Transverse colon (tissue), 4 donors: Measurements from ENCODE around the gene TTC16. TPM values are rescaled to one million over a fixed set of nuclear protein-coding genes. Genes with fewer than 3 reads are reported as not detected.

ENCODE experiments used
- DNase-seq: peaks from one replicate; pipeline ENCODE4 v3.0.0-alpha.2; 2019
- H3K27ac ChIP-seq, 4 donors: fragments of 200-600 bp; sonication (generic); 2 replicates each; pipeline ENCODE4 v1.5.1; 2016 to 2018; ENCODE audit warnings: inconsistent platforms in 4 of 4
- H3K27me3 ChIP-seq: fragments of 200-600 bp; sonication (generic); 2 replicates; pipeline ENCODE4 v1.5.1; 2017; ENCODE audit warnings: inconsistent platforms
- H3K36me3 ChIP-seq, 4 donors: fragments of 200-600 bp; sonication (generic); 2 replicates each; pipeline ENCODE4 v1.5.1; 2017 to 2019; ENCODE audit warnings: inconsistent platforms in 4 of 4
- H3K4me1 ChIP-seq, 4 donors: fragments of 200-600 bp; sonication (generic); 2 replicates each; pipeline ENCODE4 v1.5.1; 2017 to 2020; ENCODE audit warnings: inconsistent platforms in 4 of 4
- H3K4me3 ChIP-seq, 4 donors: fragments of 200-600 bp; sonication (generic); 1 replicate in 1 of 4; 2 replicates in 3 of 4; pipeline versions ENCODE4 v1.5.1 to v1.6.1; 2017 to 2019; ENCODE audit warnings: inconsistent platforms in 4 of 4
- H3K9me3 ChIP-seq, 2 donors: fragments of 200-600 bp; sonication (generic); 2 replicates each; pipeline ENCODE4 v1.5.1; 2017 to 2019; ENCODE audit warnings: inconsistent platforms in 2 of 2
- EP300 ChIP-seq: sonication (generic); formaldehyde crosslinking; IDR thresholded peaks from one replicate; pipeline ENCODE4 v1.6.1; 2017; ENCODE audit warnings: antibody characterized with exemption, low read depth
- POLR2A ChIP-seq: fragments of 450-650 bp; IDR thresholded peaks from one replicate; pipeline ENCODE4 v1.6.1; 2016; ENCODE audit warnings: antibody characterized with exemption, mild to moderate bottlenecking, moderate library complexity
- POLR2AphosphoS5 ChIP-seq, 3 donors: sonication (generic); formaldehyde crosslinking; IDR thresholded peaks; one replicate each; pipeline ENCODE4 v1.6.1; 2016; ENCODE audit warnings: antibody characterized with exemption in 3 of 3
- WGBS, 2 donors: methylation state at CpG; one replicate each; pipeline ENCODE4 v1.1.5; 2018; ENCODE audit warnings: low coverage in 1 of 2; 5-methylcytosine and 5-hydroxymethylcytosine counted together
- in situ Hi-C, 4 donors: fragments of 200-750 bp; cut with MboI; loops; one replicate each; pipeline versions ENCODE4 v1.15.0 to v1.15.1; 2017; ENCODE audit warnings: low sequenced_read_pairs in 3 of 4, low pct_ligation_motif_present in 1 of 4, low pct_unique_long_range_greater_than_20kb in 1 of 4
- intact Hi-C: fragments of 100-400 bp; cut with DNase I; formaldehyde crosslinking; loops from one replicate; pipeline ENCODE4 v1.15.1; 2023; ENCODE audit warnings: low total_unique reads
- total RNA-seq, 4 donors: library from RNA; depleted of rRNA; stranded (reverse); fragments of >200 nt; gene quantifications; one replicate each; pipeline ENCODE4 v1.1.0, GENCODE V29; 2016
- TF ChIP-seq, protein P1 (sequence below), 5 experiments: fragments of 200-600 bp in 3 of 5; fragments of 450-650 bp in 2 of 5; sonication (generic) in 3 of 5; IDR thresholded peaks; 1 replicate in 2 of 5; 2 replicates in 3 of 5; pipeline ENCODE4 v1.5.1; 2016 to 2017; ENCODE audit warnings: antibody characterized with exemption in 5 of 5, inconsistent platforms in 3 of 5, mild to moderate bottlenecking in 2 of 5, moderate library complexity in 1 of 5

Gene TTC16
- total RNA-seq, 4 donors from 2014 or later = not detected

- H3K9me3 ChIP-seq = no peaks in the 10 kb centered on the region
- H3K27me3 ChIP-seq = no peaks in the 10 kb centered on the region
- intact Hi-C loops (no loop called here), in situ Hi-C loops (no loop called here)
- DNase-seq = no peak
- H3K27ac ChIP-seq = no peak overlapping the region
- H3K4me3 ChIP-seq = no peak overlapping the region
- no peak for TF ChIP-seq POLR2A
- no peak for TF ChIP-seq POLR2AphosphoS5 (IDR thresholded peaks at IDR 0.05)
- no peak for TF ChIP-seq EP300
- TF ChIP-seq, protein P1, sequence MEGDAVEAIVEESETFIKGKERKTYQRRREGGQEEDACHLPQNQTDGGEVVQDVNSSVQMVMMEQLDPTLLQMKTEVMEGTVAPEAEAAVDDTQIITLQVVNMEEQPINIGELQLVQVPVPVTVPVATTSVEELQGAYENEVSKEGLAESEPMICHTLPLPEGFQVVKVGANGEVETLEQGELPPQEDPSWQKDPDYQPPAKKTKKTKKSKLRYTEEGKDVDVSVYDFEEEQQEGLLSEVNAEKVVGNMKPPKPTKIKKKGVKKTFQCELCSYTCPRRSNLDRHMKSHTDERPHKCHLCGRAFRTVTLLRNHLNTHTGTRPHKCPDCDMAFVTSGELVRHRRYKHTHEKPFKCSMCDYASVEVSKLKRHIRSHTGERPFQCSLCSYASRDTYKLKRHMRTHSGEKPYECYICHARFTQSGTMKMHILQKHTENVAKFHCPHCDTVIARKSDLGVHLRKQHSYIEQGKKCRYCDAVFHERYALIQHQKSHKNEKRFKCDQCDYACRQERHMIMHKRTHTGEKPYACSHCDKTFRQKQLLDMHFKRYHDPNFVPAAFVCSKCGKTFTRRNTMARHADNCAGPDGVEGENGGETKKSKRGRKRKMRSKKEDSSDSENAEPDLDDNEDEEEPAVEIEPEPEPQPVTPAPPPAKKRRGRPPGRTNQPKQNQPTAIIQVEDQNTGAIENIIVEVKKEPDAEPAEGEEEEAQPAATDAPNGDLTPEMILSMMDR (IDR thresholded peaks at IDR 0.05) = no peak
- no peaks in the 10 kb centered on the region for H3K4me1 ChIP-seq
- H3K36me3 ChIP-seq = no peaks in the 10 kb centered on the region
- 94 to 100% methylated on average over 1 to 13 of the region's 13 CpGs for WGBS, 2 donors
Observed at GRCh38 chr9:127689329-127690000, 26.4 kb upstream of the TTC16 start.

- Histone ChIP-seq H3K27ac (no peak overlapping the region), H3K4me3 (no peak overlapping the region), H3K4me1 (no peaks in the 10 kb centered on the region), H3K27me3 (no peaks in the 10 kb centered on the region), H3K36me3 (no peaks in the 10 kb centered on the region), H3K9me3 (no peaks in the 10 kb centered on the region)
- in situ Hi-C loops = no loop called here
- DNase-seq = no peak
- 90 to 96% methylated on average over 7 to 10 of the region's 10 CpGs for WGBS, 2 donors
- intact Hi-C loops = no loop called here
- TF ChIP-seq POLR2AphosphoS5 (IDR thresholded peaks at IDR 0.05) (no peak), EP300 (no peak), POLR2A (no peak)
- TF ChIP-seq, protein P1 (IDR thresholded peaks at IDR 0.05) = no peak
Observed at GRCh38 chr9:127690735-127691134, 25.1 kb upstream of the TTC16 start.

DNA sequence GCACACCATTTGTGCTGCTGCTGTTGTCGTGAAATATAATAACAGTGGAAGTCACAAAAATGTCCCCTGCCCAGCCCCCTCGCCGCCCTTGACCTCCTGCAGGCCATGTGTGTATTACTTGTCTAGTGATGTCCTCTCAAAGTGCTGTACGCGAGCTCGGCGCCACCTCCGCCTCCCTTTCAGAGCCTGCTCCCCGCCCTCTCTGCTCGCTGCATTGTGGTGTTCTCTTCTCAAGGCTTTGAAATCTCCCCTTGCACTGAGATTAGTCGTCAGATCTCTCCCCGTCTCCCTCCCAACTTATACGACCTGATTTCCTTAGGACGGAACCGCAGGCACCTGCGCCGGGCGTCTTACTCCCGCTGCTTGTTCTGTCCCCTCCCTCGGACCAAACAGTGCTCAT lies 23.8 kb upstream of the TTC16 start:
- in situ Hi-C loops = no loop called here
- 85 to 88% methylated on average over 9 to 20 of the region's 20 CpGs for WGBS, 2 donors
- Histone ChIP-seq H3K4me1 (no peaks in the 10 kb centered on the region), H3K9me3 (no peaks in the 10 kb centered on the region), H3K27me3 (no peaks in the 10 kb centered on the region), H3K36me3 (no peaks in the 10 kb centered on the region), H3K27ac (no peak overlapping the region), H3K4me3 (no peak overlapping the region)
- DNase-seq = no peak
- TF ChIP-seq, protein P1 (IDR thresholded peaks at IDR 0.05) = no peak
- no peak for TF ChIP-seq EP300
- intact Hi-C loops = no loop called here

DNA sequence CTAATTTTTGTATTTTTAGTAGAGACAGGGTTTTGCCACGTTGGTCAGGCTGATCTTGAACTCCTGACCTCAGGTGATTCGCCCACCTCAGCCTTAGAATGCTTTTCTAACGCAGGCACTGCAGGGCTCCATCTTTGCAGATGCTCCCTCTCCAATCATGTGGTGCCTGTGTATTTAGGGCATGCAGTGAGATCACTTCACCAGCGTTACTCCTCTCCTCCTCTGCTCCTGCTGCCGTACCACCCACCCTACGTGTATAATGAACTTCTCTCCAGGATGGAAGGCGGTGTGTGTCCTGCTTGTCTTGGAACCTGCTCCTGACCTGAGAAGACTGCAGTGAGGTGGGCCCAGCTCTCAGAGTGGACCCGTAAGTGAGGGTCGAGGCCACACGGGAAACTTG lies 22.7 kb upstream of the TTC16 start:
- intact Hi-C loops = no loop called here
- TF ChIP-seq, protein P1 (IDR thresholded peaks at IDR 0.05) = no peak
- TF ChIP-seq POLR2A (no peak), POLR2AphosphoS5 (IDR thresholded peaks at IDR 0.05) (no peak), EP300 (no peak)
- WGBS, 2 donors = 84 to 94% methylated on average over 6 to 10 of the region's 10 CpGs

More for the DNA sequence above, 22.7 kb upstream of the TTC16 start:
- H3K4me1 ChIP-seq = no peaks in the 10 kb centered on the region
- no peaks in the 10 kb centered on the region for H3K36me3 ChIP-seq
- no peak overlapping the region for H3K27ac ChIP-seq
- in situ Hi-C loops = no loop called here
- no peaks in the 10 kb centered on the region for H3K27me3 ChIP-seq
- no peak for DNase-seq
- H3K9me3 ChIP-seq = no peaks in the 10 kb centered on the region
- H3K4me3 ChIP-seq = no peak overlapping the region
